OCI-M2 (cell line): Measurements from ENCODE around the gene COCH.

ENCODE experiments used
- DNase-seq: peaks from one replicate; lab custom pipeline; 2025; ENCODE audit not compliant: unreplicated experiment; lab: John Stamatoyannopoulos, UW

Gene COCH

GRCh38 chr14:30874120-30874998, at the start of gene COCH:
TSS of gene COCH (plus strand) at chr14:30874559. CDS start at chr14:30874939, 380 bp downstream.
- no peak for DNase-seq

- DNase-seq, result no peak
Observed at GRCh38 chr14:30826070-30826469, 48.3 kb upstream of the COCH start.

GRCh38 chr14:30829853-30830252, 44.5 kb upstream of the COCH start:
- DNase-seq, result no peak

- DNase-seq, result no peak
Observed at GRCh38 chr14:30834353-30834752, 40.0 kb upstream of the COCH start.

GRCh38 chr14:30838351-30838750, 36.0 kb upstream of the COCH start:
- DNase-seq, result no peak

- no peak for DNase-seq
Observed at GRCh38 chr14:30840086-30840779, 34.1 kb upstream of the COCH start.

GRCh38 chr14:30842431-30842830, 31.9 kb upstream of the COCH start:
- DNase-seq, result no peak

GRCh38 chr14:30848449-30849240, 25.7 kb upstream of the COCH start:
- DNase-seq, result no peak

GRCh38 chr14:30849354-30849753, 25.0 kb upstream of the COCH start:
- no peak for DNase-seq

GRCh38 chr14:30849983-30850382, 24.4 kb upstream of the COCH start:
- DNase-seq, result no peak

- no peak for DNase-seq
Observed at GRCh38 chr14:30853946-30854345, 20.4 kb upstream of the COCH start.

- no peak for DNase-seq
Observed at GRCh38 chr14:30854492-30854891, 19.9 kb upstream of the COCH start.

- DNase-seq, result no peak
Observed at GRCh38 chr14:30855345-30856037, 18.9 kb upstream of the COCH start.

GRCh38 chr14:30861200-30861599, 13.2 kb upstream of the COCH start:
- no peak for DNase-seq

GRCh38 chr14:30864934-30865333, 9.4 kb upstream of the COCH start:
- DNase-seq, result no peak

GRCh38 chr14:30868736-30869135, 5.6 kb upstream of the COCH start:
- DNase-seq, result no peak

GRCh38 chr14:30869551-30870155, 4.7 kb upstream of the COCH start:
- DNase-seq, result no peak

GRCh38 chr14:30872602-30873001, 1.8 kb upstream of the COCH start:
- DNase-seq, result no peak

GRCh38 chr14:30873308-30874119, 845 bp upstream of the COCH start:
- no peak for DNase-seq
